Measurements from ENCODE around the gene IGF1R.

The IGF1R gene

GRCh38 chr15:98865397-98866339 lies 217.3 kb downstream of the IGF1R start:
- TF ChIP-seq ZFX (IDR thresholded peaks at IDR 0.05), result no peak
- TF ChIP-seq CTCF (conservative IDR thresholded peaks at IDR 0.05), result no peak
- peak overlapping the region; percentile 84 for H3K27ac ChIP-seq

GRCh38 chr15:98866511-98866910 lies 218.2 kb downstream of the IGF1R start:
- H3K27ac ChIP-seq, result peak overlapping the region; percentile 84
- TF ChIP-seq ZFX (IDR thresholded peaks at IDR 0.05) (no peak), CTCF (conservative IDR thresholded peaks at IDR 0.05) (no peak)

GRCh38 chr15:98868564-98868963 lies 220.2 kb downstream of the IGF1R start:
- H3K27ac ChIP-seq, result no peak overlapping the region
- no peak for TF ChIP-seq CTCF (conservative IDR thresholded peaks at IDR 0.05)
- no peak for TF ChIP-seq ZFX (IDR thresholded peaks at IDR 0.05)

- no peak overlapping the region for H3K27ac ChIP-seq
- TF ChIP-seq CTCF (conservative IDR thresholded peaks at IDR 0.05) (no peak), ZFX (IDR thresholded peaks at IDR 0.05) (no peak)
Observed at GRCh38 chr15:98870788-98871187, 222.4 kb downstream of the IGF1R start.

GRCh38 chr15:98872774-98873173 lies 224.4 kb downstream of the IGF1R start:
- TF ChIP-seq ZFX (IDR thresholded peaks at IDR 0.05) (no peak), CTCF (conservative IDR thresholded peaks at IDR 0.05) (no peak)
- H3K27ac ChIP-seq, result no peak overlapping the region

GRCh38 chr15:98873441-98874218 lies 225.3 kb downstream of the IGF1R start:
- H3K27ac ChIP-seq, result no peak overlapping the region
- TF ChIP-seq ZFX (IDR thresholded peaks at IDR 0.05), result no peak
- TF ChIP-seq CTCF (conservative IDR thresholded peaks at IDR 0.05), result peak; percentile 16; the same call in 1 of the 2 replicates

GRCh38 chr15:98874370-98874769 lies 226.0 kb downstream of the IGF1R start:
- no peak overlapping the region for H3K27ac ChIP-seq
- TF ChIP-seq CTCF (conservative IDR thresholded peaks at IDR 0.05) (no peak), ZFX (IDR thresholded peaks at IDR 0.05) (no peak)
